OCI-LY7 (cell line): ENCODE results near the gene DPYSL4.

Experiments
- CTCF ChIP-seq: fragments of 200-600 bp; sonication (generic); conservative IDR thresholded peaks from 2 replicates; pipeline ENCODE4 v1.5.1; 2014; ENCODE audit warnings: mild to moderate bottlenecking, antibody characterized with exemption, low read length, moderate library complexity, mixed read lengths
- EZH2phosphoT487 ChIP-seq: fragments of 200-600 bp; sonication (generic); IDR thresholded peaks from 2 replicates; pipeline ENCODE4 v1.6.1; 2018; ENCODE audit warnings: low read depth, borderline replicate concordance, mild to moderate bottlenecking, mixed run types, antibody characterized with exemption, low read length, moderate library complexity, mixed read lengths

DNA sequence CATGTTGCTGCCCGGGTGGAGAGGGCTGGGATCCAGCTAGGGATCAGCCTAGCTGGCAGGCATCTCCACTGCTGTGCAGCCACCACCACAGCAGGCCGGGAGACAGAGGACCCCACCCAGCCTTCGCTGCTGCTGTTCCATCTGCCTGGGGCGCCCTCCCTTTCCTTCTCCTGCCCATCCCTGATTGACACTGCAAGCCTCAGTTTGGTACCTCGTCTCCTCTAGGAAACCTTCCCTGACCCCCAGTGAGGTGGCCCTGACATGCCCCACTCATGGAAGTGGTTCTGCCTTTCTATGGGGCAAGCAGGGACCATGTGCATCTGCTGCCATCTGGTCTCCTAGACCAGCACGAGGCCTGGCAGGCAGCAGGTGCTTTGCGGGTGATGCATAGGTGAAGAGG lies 30.4 kb upstream of the DPYSL4 start:
- TF ChIP-seq CTCF (no peak), EZH2phosphoT487 (no peak)
